Chondrocyte (in vitro differentiated cells): ENCODE results near the gene FBXO41. TPM values are rescaled to one million over a fixed set of nuclear protein-coding genes. Genes with fewer than 3 reads are reported as not detected.

ENCODE experiments used
- DNase-seq: peaks from one replicate; pipeline ENCODE4 v3.0.0; 2021; ENCODE audit warnings: mixed read lengths, low spot score
- H3K27ac Mint-ChIP-seq: one replicate; pipeline ENCODE4 v1.8.0; 2021; ENCODE audit warnings: mild to moderate bottlenecking, moderate library complexity, mixed read lengths; ENCODE audit not compliant: unreplicated experiment
- H3K27me3 Mint-ChIP-seq: 2 replicates; pipeline ENCODE4 v1.8.0; 2021; ENCODE audit warnings: low read depth, mixed read lengths
- H3K36me3 Mint-ChIP-seq: 2 replicates; pipeline ENCODE4 v1.8.0; 2021; ENCODE audit warnings: low read depth, mixed read lengths
- H3K4me1 Mint-ChIP-seq: 2 replicates; pipeline ENCODE4 v1.8.0; 2021; ENCODE audit warnings: low read depth, mild to moderate bottlenecking, mixed read lengths
- H3K4me3 Mint-ChIP-seq: one replicate; pipeline ENCODE4 v1.8.0; 2021; ENCODE audit warnings: mild to moderate bottlenecking, moderate library complexity, mixed read lengths; ENCODE audit not compliant: unreplicated experiment
- H3K9me3 Mint-ChIP-seq: 2 replicates; pipeline ENCODE4 v1.8.0; 2021; ENCODE audit warnings: low read depth, mixed read lengths
- total RNA-seq: library from RNA; stranded (reverse); gene quantifications from 3 replicates; pipeline ENCODE4 v1.2.1, GENCODE V29; 2021
- TF ChIP-seq, protein P1 (sequence below): fragments of 200-600 bp; sonication (generic); IDR thresholded peaks from 2 replicates; pipeline ENCODE4 v1.5.0; 2021; ENCODE audit warnings: antibody characterized with exemption, mild to moderate bottlenecking, moderate library complexity

FBXO41 gene
- total RNA-seq, 1 donor from 2014 or later = 4.0 TPM

- no peaks in the 10 kb centered on the region for H3K27me3 Mint-ChIP-seq
These were observed 51.7 kb downstream of the FBXO41 start for GRCh38 chr2:73232403-73233153.

GRCh38 chr2:73228631-73229030 lies 55.6 kb downstream of the FBXO41 start:
- DNase-seq = no peak
- Mint-ChIP-seq H3K27me3 (no peaks in the 10 kb centered on the region), H3K9me3 (no peaks in the 10 kb centered on the region), H3K36me3 (peaks cover 3% of the 10 kb centered on the region), H3K4me1 (peaks cover 5% of the 10 kb centered on the region), H3K4me3 (no peak overlapping the region), H3K27ac (no peak overlapping the region)
- TF ChIP-seq, protein P1, sequence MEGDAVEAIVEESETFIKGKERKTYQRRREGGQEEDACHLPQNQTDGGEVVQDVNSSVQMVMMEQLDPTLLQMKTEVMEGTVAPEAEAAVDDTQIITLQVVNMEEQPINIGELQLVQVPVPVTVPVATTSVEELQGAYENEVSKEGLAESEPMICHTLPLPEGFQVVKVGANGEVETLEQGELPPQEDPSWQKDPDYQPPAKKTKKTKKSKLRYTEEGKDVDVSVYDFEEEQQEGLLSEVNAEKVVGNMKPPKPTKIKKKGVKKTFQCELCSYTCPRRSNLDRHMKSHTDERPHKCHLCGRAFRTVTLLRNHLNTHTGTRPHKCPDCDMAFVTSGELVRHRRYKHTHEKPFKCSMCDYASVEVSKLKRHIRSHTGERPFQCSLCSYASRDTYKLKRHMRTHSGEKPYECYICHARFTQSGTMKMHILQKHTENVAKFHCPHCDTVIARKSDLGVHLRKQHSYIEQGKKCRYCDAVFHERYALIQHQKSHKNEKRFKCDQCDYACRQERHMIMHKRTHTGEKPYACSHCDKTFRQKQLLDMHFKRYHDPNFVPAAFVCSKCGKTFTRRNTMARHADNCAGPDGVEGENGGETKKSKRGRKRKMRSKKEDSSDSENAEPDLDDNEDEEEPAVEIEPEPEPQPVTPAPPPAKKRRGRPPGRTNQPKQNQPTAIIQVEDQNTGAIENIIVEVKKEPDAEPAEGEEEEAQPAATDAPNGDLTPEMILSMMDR = no peak

More at GRCh38 chr2:73232403-73233153, 51.7 kb downstream of the FBXO41 start:
- Mint-ChIP-seq H3K4me3 (peak overlapping the region; percentile 96), H3K36me3 (peaks cover 1% of the 10 kb centered on the region), H3K9me3 (no peaks in the 10 kb centered on the region), H3K4me1 (peaks cover 32% of the 10 kb centered on the region), H3K27ac (peak overlapping the region; percentile 95)
- TF ChIP-seq, protein P1 = no peak
- DNase-seq = no peak

GRCh38 chr2:73227086-73227485 lies 57.2 kb downstream of the FBXO41 start:
- no peak overlapping the region for H3K27ac Mint-ChIP-seq
- DNase-seq = no peak
- TF ChIP-seq, protein P1 = no peak
- no peaks in the 10 kb centered on the region for H3K27me3 Mint-ChIP-seq
- H3K36me3 Mint-ChIP-seq = peaks cover 11% of the 10 kb centered on the region
- H3K4me1 Mint-ChIP-seq = no peaks in the 10 kb centered on the region
- no peak overlapping the region for H3K4me3 Mint-ChIP-seq
- H3K9me3 Mint-ChIP-seq = no peaks in the 10 kb centered on the region

DNA sequence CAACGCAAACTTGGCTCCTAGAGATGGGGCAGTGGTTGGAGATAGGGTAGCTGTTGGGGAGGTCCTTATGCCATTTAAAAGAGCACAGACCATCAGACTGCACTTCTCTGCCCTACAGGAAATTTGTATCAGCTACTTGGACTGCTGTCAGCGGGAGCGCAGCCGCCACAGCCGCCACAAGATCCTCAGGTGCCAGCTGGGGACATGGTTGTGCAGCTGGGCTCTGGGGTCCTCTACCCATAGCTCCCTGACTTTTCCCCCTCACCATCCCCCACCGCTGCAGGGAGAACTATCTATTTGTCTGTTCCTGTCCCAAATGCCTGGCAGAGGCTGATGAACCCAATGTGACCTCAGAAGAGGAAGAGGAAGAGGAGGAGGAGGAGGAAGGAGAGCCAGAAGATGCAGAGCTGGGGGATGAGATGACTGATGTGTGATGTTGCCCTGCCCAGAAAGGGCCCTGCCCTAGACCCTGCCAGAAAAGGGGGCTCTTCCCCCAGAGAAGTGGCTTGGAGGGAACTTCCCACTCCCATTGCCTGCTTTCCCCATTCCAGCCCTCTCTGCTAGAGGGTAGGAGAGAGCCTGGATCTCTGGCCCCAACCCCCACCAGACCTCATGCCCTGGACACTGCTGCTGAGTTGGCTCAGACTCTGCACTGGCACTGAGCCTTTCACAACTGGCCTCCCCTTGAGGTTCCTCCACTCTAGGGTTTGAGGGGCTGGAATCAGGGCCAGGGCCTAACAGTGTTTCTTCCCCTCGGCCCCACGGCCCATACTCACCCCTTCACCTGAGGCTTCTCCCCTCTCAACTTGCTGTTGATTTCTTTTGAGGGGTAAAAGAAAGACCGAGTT lies 58.5 kb downstream of the FBXO41 start:
- DNase-seq = no peak
- no peaks in the 10 kb centered on the region for H3K9me3 Mint-ChIP-seq
- no peak overlapping the region for H3K27ac Mint-ChIP-seq
- TF ChIP-seq, protein P1 = no peak
- no peak overlapping the region for H3K4me3 Mint-ChIP-seq
- H3K36me3 Mint-ChIP-seq = peaks cover 14% of the 10 kb centered on the region
- no peaks in the 10 kb centered on the region for H3K27me3 Mint-ChIP-seq
- no peaks in the 10 kb centered on the region for H3K4me1 Mint-ChIP-seq

DNA sequence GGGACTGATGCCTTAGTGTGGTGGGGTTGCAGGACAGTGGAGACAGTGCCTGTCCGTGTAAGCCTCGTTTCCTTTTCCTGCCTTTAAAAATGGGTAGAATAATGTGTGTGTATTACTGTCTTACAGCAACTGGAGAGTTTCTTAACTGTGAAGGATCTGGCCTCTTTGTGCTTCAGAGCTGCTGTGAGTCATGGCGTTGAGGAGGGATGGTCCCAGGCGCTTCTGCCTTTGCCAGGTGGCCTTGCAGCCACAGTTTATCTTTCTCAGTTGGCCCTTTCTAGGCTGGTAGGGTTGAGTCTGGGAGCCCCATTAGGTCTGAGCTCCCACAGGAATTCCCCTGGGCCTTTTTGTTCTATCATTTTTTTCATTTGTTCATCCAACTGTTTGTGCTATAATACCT lies 60.5 kb downstream of the FBXO41 start:
- H3K4me1 Mint-ChIP-seq = no peaks in the 10 kb centered on the region
- no peak for DNase-seq
- no peak overlapping the region for H3K4me3 Mint-ChIP-seq
- TF ChIP-seq, protein P1 = no peak
- peaks cover 14% of the 10 kb centered on the region for H3K36me3 Mint-ChIP-seq
- H3K9me3 Mint-ChIP-seq = no peaks in the 10 kb centered on the region
- H3K27me3 Mint-ChIP-seq = no peaks in the 10 kb centered on the region
- H3K27ac Mint-ChIP-seq = no peak overlapping the region
